DMS114 treated with DMSO at 0.1 percent for 48 hours (cell line): ENCODE data around the gene RUBCN.

Experiments used
- DNase-seq: peaks from one replicate; lab custom pipeline; 2025; ENCODE audit not compliant: unreplicated experiment; lab: John Stamatoyannopoulos, UW

RUBCN gene

DNA sequence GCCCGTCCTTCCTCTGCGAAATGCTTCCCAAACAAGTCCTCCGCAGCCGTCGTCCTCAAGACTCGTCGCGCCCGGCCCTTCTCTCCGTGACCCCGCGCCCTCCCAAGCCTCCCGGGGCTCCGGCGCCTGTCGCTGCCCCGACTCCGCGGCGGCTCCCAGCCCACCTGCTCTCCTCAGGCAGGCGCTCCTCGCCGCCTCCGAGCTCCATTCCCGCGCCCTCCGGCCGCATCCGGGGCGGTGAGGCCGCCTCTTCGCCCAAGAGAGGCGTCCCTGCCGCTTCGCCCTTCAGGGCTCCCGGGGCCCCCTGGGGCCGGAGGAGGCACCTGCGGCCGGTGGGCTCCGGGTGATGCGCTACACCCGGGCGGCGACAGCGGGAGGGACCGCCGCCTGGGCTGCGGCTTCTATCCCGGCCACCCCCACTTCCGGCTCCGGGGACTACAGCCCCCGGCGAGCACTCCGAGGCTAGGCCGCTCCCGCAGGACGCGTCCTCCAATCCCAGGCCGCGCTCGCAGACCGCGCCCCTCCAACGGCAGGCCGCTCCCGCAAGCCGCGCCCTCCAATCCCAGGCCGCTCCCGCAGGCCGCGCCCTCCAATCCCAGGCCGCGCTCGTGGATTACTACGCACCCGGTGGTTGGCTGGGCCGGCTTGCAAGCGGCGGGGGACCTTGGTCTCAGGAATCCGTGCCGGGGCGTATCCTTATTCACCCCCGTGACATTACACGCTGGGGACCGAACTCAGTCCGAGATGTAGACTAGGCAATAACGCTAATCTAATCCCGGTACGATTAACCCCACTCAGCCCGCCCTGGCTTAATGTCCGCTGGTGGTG lies at the start of gene RUBCN:
Gene RUBCN, minus strand, starts transcription at position 414 of the 828 bp plus-strand sequence. Its CDS starts 185 bp downstream, at position 229.
- peak; percentile 91 for DNase-seq

DNA sequence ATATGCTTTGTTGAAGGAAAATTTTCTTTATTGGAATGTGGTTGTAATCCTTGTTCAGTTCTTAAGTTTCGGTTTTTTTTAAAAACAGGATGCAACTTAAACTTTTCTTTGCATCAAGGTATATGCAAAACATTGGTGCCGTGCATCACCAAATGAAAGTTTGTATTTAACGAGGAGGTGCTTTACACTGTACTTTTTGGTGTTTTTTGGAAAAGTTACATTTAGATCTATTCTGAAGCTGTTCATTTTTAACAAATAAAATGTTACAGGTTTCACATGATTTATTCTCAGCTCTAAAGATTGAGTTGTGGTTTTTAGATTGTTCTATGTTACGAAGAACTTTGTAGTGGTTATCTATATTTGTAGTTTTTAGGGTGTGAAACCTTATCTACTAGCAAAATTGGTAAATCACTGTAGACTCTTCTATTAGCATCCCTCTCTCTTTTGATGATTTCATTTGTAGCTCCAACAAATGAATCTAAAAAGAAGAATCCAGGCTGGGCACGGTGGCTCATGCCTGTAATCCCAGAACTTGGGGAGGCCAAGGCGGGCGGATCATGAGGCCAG lies 47.4 kb upstream of the RUBCN start:
- no peak for DNase-seq

DNA sequence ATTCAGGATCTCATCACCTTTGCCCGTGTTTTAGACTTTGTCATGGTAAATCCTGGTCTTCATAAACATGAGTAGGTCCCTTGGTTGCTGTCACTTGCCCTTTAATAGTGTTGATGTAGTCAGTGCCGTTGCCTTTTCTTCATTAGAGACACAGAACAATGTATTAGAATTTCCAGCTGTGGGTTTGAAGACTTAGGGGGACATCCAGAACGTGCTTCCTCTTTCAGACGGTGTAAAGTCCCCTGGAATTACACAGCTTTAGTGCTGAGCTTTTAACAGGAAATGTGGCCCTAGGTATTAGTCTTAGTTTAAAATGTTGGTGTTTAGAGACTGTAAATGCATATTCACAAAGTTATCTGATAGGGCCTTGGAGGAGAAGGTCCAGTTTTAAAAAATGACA lies 45.5 kb upstream of the RUBCN start:
- DNase-seq, result no peak

DNA sequence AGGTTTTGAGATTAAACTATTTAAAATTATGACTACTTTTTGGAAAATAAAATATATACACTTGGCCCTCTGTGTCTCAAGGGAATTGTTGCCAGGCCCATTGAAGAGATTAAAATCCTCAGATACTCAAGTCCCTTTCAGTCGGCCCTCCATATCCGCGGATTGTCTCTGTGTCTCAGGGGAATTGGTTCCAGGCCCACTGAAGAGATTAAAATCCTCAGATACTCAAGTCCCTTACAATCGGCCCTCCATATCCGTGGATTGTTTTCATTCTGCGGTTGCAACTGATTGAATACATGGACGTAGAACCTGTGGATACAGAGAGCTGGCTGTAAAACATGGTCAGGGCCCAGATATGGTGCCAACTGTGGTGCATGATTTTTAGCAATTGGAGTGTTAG lies 38.6 kb upstream of the RUBCN start:
- DNase-seq, result no peak

DNA sequence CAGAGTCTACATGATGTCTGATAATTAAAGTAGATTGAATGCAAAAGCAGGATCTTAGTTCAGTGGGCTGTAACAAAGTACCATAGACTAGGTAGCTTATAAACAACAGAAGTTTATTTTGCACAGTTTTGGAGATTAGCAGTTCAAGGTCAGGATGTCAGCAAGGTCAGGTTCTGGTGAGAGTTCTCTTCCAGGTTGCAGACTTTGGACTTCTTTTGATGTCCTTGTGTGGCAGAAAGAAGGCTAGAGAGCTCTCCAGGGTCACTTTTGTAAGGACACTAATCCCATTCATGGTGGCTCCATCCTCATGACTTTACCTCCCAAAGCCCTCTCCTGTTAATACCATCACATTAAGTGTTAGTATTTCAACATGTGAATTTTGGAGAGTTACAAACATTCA lies 25.1 kb upstream of the RUBCN start:
- no peak for DNase-seq

DNA sequence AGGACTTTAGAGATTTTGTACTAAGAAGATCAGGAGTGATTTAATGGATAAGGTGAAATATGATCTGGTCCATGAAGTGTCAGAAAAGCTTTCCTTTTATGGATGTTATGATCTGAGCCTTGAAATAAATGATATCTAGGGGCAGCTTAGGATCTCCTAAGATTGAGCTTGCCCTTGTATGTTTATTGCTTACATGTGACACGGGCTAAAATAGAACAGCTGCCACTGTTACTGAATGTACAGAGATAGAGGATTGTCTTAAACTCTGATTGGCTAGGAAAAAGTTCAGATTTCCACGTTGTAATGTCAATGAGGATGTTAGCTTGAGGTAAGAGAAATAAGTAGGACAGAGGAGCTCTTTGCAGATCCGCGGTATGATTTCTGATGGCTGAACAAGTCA lies 21.8 kb upstream of the RUBCN start:
- DNase-seq, result no peak

DNA sequence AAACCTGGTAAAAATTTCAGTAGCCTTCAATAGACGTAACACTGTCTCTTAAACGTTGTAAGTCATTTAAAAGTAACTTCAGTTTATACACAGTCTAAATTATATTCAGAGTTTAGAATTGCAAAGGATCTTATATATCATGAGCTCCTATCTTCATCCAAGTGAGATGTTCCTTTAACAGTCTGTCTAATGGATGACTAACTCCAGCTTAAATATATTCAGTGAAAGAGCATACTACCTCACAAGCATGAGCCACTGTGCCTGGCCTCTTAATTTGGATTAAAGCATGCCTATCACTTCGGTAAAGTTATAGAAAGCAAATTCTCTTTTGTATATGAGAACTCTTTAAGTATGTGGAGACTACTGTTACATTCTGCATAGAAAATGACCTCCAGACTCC lies 20.0 kb upstream of the RUBCN start:
- DNase-seq, result no peak

DNA sequence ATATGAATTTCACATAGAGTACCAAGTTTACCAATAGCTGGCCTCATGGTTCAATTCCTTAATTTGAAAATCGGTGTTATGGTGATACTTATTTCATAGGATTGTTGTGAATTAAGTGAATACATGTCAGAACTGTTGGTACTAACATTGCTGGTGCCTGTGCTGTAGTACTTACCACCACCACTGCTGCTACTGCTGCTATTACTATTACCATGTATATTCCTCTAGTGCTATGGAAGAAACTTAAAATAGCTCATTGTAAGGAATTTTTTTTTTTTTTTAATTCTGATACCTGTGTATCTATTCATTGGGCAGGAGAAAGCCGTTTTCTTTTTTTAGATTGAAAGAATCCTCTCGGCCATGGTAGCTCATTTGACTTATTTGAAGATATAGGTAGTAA lies 16.6 kb upstream of the RUBCN start:
- DNase-seq, result no peak

DNA sequence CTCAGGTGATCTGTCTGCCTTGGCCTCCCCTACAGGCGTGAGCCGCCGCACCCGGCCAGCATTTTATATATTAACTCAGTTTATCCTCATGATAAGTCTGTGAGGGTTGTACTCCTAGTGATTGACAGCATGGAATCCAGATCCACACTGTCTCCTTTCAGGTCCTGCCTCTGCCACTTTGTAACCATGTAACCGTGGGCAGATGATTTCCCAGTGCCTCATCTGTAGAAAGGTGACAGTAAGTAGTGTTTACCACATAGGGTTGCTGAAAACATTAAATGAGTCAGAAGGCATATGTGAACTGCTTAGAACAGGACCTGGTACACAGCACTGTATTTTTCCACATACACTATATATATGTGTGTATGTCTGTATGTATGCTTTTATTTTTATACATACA lies 15.4 kb upstream of the RUBCN start:
- no peak for DNase-seq

DNA sequence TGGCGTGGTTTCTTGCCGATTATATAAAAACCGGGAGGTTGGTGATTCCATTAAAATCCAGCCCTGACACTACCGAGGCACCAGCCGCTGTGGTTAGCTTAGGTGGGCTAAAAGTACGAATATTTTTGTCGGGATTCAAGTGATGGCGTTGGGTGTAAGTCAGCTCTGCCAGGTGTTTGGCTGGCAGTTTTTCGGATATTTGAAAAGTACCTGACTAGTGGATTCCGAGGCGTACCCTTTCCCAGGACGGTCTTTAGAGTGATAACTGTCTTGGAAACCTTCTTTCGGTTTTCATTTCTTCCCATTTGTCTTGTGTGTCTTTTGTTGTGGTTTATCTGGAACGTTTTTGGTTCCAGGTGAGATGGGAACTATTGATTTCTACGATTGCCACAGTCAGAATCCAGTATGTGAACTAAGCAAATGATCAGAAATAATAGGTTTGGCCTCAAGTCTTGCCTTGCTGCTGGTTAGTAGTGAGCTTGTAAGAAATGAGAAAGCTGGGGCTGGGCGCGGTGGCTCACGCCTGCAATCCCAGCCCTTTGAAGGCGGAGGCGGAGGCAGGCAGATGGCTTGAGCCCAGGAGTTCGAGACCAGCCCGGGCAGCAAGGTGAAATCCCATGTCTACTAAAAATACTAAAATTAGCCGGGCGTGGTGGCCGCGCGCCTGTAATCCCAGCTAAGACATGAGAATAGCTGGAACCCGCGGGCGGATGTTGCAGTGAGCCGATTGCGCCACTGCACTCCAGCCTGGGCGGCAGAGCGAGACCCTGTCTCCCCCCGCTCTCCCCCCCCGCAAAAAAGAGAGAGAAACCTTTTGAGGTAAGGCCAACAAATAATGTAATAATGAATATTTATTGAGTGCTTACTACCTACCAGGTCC lies 14.4 kb upstream of the RUBCN start:
- DNase-seq, result no peak

DNA sequence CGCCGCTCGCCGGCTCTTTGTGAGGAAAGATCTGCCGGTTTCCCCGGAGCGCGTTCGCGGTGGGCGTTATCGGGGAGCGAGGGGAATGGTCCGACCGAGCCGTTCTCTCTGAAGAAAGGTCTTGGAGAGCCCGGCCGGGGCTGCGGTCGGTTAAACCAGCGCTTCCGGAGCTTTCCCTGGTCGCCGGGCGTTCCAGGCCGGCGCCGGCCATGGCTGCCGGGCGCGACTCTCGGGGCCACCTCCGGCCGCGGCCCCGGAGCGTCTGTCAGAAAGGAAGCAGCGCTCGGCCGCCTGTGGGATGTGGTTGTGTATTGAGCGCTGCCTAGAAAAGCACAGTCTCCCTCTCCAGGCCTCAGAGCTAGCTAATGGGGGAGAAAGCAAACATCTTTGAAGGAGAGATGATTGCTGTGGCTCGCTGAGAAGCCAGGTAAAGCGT lies 13.7 kb upstream of the RUBCN start:
- DNase-seq, result peak; percentile 39

DNA sequence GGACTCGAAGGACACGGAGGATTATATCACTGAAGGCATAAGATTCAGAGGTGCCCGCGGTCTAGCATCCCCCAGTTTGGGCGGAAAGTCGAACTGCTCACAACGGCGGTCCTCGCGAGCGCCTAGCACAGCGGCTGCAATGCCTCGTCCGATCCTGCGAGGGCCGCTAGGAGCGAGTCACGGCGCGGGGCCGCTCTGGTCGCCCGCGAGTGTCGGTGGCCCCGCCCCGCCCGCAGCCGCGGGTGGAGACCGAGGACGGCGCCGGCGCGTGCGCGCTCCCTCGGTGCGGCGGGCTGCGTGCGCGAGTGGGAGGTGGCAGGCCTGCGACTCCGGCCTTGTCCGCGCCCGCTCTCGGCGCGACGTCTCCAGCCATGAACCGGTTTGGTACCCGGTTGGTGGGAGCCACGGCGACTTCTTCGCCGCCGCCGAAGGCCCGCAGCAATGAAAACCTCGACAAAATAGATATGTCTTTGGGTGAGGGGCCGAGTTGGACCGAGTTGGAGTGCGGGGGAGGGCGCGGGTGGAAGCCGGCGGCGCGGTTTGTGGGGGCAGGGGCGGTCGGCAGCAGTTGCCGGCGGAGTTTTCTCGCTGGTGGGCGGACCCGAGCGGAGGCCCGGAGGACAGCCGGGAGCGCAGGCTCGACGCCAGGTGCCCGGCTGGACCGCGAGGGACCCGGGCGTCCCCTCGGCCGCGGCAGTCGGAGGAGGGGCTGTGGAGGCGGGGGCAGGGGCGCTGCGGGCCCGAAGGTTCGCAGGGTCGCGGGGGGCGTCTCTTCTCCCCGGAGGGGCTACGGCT lies 13.1 kb upstream of the RUBCN start, which contains the start of gene FYTTD1:
Gene FYTTD1, plus strand, starts transcription at position 283 of the 795 bp plus-strand sequence. Its CDS starts 89 bp downstream, at position 372.
- peak; percentile 74 for DNase-seq

DNA sequence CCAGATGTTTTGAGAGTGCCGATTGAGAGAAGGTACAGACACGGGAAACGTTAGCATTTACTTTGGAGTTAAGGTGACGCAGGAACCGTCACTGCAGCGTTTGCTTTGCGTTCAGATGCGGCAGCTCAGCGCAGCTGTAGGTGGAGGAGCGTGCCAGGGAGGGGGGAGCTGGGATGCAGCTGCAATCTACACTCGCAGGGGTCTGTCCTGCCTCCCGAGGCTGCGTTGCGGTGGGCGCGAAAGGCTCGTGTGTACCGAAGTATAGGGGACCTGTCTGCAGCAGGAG lies 12.6 kb upstream of the RUBCN start:
- DNase-seq, result peak; percentile 69

DNA sequence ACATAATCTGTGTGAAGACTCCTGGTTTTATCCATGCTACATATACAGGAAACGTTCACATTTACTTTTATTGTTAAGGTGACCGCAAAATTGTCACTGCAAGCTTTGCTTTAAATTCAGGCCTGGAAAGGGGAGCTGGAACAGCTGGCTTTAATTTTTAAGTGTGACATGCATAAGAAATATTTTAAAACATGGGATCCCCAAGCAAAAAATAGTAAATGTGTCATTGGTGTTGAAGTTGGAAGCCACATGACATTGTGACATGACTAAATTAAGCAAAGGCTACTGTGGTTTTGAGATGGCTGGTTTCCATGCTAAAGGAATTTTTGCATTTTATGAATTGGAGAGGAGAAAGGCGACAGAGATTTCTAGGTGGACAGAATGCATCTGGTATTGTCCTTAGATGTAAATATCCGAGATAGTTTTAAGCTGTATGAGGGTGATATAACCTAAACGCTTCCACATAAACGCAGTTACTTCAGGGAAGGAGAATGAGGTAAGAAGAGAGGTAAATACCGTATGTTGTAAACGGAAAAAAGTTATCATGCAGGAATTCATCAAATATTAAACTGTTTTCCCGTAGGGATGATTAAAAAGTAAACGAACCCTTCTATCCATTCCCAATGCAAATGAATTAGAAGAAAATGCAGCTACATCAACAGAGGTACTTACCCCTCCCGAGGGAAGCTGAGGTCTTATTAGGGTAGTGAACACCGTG lies 12.1 kb upstream of the RUBCN start:
- no peak for DNase-seq

DNA sequence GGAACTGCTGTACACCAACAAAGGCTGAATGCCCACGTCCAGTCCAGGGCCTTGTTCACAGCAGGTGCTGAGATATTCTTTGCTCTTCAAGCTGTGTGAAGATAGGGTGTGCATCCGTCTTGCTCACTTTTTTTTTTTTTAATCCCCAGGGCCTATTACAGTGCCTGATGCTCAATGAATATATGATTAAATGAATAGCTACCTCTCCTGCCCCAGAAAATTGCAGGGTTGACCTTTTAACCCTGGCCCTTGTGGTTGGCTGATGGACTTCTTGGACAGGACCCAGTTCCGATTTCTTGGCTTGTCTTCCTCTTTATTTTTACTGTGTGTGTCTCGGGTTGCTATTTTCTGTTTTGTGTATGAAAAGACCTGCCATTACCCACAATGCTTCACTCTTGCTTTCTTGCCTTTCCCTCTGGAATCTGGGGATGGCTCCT lies 10.1 kb upstream of the RUBCN start:
- DNase-seq, result no peak

DNA sequence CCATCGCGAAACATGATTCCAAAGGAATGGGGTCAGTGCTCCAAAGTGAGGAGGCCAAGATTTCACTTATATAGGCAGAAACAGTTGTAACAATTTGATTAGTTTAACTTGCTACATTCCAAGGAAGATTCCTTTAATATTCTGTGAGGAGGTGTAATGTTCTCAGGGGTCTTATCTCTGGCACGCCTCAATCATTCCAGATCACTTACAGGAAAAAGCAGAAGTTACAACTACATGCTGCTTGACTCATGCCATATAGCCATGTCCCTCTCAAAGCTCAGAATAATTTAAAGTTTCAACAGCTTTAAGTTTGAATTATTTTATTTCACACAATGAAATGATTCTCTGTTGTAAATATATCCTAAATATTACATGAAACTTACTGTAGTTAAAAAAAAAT lies 9.5 kb upstream of the RUBCN start:
- no peak for DNase-seq

DNA sequence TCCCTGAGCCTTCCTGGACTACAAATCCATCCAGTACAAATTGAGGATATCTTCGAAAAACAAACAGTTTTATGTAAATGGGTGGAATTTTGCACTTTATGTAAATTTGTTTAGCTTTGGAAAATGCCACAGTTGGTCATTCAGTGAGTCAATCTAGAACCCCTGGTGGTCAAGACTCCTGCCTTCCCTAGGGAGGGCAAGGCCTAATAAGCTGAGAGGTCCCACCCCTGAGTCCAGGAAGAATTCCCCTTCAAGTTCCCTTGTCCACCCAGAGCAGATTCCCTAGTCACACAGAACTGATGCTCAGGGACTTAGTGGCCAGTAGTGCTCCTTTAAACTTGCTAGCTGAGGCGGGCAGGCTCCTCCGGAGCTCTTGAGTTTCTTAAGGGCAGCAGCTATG lies 6.1 kb upstream of the RUBCN start:
- DNase-seq, result no peak

DNA sequence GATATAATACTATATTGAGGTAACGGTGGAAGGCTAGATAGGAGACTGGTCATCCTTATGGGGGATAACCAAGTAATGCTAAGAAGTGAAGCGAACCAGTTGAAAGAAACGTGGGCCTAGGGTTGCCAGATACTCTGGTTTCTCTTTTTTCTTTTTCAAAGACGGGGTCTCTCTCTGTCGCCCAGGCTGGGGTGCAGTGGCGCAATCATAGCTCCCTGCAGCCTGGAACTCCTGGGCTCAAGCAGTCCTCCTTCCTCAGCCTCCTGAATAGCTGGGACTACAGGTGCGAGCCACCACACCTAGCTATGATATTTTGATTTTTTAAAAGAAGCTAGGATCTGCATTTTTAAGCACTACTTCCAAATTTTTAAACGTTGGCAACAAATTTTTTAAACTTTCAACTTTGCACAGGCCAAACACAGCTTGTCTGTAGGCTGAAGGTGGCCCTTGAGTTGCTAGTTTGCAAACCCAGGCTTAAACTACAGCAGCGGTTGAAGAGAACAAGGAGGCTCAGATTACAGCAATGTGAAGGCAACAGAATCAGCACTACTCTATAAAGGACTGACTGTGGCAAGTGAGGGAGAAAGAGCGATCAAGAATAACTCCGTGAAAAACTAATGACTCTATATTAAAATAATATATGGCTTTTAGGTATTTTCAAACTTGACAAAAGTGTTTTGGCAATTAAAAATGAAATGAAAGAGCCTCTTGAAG lies 1.2 kb upstream of the RUBCN start:
- no peak for DNase-seq

DNA sequence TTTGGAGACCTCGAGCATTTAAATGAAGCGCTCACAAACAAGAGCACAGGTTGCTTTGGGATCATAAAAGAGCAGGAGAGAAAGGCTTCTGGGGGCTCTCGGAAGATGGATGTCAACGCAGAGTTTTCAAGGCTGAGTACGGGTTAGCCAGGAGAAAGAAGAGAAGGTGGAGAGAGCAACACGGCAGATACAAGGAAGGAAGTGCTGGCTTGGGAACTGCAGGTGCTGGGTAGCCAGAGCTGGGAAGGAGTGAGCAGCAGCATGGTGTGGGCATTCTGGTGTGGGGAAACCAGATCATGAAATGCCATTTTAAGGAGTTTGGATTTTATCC lies 580 bp upstream of the RUBCN start:
- no peak for DNase-seq

DNA sequence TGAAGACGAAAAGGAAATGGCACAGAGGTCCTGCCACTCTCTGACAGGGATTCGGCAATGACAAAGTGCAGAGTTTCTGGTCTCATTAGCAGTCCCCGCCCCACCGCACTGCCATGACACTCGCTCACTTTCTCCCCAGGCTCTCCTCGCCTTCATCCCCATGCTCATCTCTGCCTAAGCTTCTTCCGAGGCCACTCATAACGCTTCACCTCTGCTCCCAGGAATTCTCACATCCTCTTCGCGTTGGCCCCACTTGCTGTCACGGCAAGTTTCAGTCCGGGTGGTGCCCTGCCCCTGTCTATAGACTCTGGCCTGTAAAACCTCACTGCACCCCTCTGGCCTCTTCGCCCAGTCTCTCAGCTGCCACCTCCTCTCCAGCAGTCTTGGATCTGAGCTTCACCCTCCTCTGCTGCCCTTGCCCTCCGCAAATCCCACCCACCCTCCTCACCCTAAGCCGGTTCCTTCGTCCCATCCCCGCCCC lies 654 bp downstream of the RUBCN start:
- DNase-seq, result no peak
